Measurements from ENCODE around the gene FHOD3. TPM values are rescaled to one million over a fixed set of nuclear protein-coding genes. Genes with fewer than 3 reads are reported as not detected.
A peak's percentile ranks its signal among the peaks of the same experiment; 100 is the strongest.

The FHOD3 gene
- total RNA-seq, 1 experiment from 2014 or later, result 43.0 TPM

DNA sequence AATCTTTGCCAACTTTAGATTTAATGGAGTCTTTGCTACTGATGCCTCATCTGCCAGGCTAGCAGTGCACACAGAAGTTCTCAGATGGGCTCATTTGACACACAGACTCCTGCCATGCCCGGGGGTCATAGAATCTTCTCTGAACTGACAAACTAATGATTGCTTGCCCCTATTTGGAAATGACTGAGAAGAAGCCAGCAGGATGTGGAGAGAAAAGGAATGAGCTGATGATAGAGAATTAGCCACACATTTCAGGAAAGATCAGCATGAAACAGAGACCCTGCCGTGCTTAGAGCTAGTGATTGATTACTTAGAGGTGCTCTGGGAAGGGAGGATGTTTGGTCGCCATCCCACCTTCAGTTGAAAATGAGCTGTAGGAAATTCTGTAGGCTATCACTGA, 352.8 kb downstream of the FHOD3 start:
- DNase-seq (ENCODE audit: low read depth), result no peak

DNA sequence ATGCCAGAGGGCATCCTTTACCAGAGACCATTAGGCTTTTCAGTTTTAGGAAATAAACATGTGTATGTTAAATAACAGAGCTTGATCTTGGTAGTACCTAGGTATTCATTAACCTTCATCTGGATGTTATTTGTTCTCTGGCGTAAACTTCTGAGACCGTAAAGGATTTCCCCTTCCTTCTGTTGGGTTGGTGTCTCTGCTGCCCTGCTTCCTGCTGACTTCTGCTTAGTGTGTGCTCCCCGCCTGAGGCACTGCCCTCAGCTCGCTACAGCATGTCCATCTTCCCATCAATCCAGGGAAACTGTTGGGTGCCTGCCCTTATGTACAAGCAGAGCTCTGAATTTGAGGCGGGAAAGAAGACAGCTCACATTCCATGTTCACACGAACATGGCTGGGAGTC, 353.4 kb downstream of the FHOD3 start:
- DNase-seq (ENCODE audit: low read depth), result no peak

DNA sequence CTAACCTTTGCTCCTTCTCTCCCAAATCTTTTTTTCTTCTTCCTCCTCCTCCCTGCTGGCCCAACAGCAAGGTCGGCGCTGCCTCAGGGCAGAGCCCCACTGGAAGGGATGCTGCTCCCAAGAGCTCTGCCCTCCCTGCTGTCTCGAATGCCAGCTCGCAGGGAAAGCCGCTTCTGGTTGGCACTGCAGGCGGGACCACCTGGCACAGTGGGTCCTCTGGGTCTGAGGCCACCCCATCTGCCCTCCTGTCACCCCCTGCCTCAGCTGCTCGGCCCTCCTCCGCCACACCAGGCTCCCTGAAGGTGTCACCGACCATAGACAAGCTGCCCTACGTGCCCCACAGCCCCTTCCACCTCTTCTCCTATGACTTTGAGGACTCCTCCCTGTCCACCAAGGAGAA, 355.0 kb downstream of the FHOD3 start:
- DNase-seq (ENCODE audit: low read depth), result no peak

DNA sequence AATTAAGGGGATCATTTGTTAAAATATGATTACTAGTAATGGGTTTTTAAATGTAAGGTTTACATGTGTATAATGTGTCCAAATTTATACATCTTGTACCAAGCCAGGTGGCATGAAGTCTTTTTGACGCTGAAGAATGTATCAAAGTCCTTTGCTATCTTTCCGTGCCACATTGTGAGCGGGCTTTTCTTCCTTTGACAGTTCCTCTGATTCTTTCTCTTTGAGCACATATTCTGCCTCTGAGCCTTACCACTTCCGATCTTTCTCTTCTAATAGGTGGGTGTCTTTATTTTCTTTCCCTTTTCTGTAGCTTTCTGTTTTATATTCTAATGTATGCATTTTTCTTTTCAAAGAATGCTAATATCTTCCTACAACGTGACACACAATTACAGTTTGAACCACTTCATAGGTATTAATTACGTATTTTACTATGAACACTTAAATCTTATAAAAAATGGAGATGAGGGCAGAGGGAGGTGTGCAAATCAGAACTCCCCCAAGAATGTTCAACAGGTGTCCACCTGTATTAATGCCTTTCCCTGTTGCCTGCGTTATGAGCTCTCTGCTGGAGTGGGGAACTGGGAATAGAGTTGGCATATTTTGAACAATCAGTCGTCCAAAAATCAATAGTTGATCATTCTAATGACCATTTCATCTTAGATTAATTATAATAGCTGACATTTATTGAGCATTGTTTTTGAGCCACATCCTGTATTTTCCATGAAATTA, 355.8 kb downstream of the FHOD3 start:
- no peak for DNase-seq (ENCODE audit: low read depth)

DNA sequence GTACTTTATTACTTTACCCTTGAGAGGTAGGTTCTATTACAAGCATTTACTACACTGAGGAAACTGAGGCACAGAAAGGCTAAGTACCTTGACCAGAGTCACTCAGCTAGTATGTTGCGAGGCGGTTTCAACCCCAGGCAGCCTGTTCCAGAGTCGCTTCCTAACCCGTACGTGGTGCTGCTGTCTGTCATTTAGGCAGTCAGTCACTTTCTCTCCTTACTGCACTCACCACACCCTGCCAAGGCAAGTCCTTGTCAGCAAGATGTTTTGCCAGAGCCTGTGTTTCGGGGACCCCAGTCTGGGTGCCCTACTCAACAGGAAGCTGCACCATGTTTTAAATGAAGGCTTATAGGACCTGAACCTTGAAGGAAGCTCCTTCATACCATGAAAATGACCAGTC, 356.4 kb downstream of the FHOD3 start:
- no peak for DNase-seq (ENCODE audit: low read depth)

DNA sequence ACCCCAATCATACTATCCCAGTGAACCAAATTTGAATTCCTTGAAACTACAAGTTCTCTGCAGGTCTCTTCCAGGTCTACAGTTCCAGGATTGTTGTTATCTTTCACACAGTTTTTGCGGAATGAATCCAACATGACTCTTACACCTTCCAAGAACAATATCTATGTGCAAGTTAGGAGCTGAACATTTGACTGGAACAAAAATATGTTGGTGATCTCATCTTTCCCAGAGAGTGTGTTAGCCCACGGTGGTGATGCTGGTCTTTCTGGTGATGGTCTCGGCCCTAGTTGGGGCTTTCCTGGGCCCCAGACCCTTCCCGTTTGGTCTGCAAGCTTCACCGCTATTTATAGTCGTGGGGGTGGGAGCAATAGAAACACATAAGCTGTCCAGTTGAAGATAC, 357.6 kb downstream of the FHOD3 start:
- no peak for DNase-seq (ENCODE audit: low read depth)

DNA sequence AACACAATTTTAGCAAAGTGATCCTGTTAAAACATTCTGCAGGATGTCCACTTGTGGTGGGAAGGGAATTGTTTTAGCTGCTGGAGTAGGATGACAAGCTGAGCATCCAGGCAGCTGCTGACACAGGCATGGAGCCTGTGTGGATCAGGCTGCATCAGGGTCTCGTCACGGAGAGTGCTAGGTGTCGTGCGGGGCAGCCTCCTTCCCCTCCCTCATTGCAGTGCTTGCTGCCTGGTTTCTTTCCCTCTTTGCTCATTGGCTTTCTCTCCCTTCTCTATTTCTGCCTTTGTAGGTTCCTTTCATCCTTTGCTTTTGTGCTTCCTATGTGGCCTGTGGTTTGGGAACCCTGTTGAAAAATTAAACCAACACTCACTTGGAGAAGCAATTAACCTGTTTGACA, 358.4 kb downstream of the FHOD3 start:
- DNase-seq (ENCODE audit: low read depth), result no peak

DNA sequence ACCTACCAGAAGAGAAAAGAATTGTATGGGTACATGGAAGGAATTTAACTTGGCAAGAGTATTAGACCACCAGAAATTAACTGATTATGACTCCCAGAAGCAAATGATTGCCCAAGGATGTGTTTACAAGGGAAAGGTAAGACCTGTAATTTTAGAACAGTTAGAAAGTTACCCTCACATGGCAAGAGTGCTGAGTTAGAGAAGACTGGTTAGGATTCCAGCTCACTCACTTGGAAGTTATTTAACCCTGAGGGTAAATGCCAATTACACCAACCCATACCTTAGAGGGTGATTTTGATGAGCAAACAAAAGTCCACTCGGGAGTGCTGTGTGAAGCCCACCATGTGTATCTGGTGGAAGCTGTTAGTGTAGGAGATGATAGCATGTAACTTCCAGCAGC, 361.1 kb downstream of the FHOD3 start:
- DNase-seq (ENCODE audit: low read depth), result no peak

DNA sequence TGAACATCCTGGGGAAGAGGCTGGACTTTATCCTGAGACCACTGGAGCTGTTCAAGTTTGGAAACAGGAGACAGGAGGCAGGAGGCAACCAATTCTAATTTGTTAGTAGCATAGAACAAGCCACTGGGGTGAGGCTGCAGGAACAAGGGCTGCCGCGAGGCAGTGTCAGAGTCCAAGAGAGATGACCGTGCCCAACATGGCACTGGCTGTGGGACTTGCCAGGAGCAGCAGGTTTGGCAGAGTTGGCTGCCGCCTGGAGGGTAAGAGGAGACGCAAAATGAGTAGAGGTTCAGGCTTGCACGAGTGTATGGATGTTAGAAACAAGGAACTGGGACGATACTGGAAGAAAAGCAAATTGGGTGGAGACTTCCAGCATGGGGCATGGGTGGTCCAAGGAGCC, 362.8 kb downstream of the FHOD3 start:
- DNase-seq (ENCODE audit: low read depth), result no peak

DNA sequence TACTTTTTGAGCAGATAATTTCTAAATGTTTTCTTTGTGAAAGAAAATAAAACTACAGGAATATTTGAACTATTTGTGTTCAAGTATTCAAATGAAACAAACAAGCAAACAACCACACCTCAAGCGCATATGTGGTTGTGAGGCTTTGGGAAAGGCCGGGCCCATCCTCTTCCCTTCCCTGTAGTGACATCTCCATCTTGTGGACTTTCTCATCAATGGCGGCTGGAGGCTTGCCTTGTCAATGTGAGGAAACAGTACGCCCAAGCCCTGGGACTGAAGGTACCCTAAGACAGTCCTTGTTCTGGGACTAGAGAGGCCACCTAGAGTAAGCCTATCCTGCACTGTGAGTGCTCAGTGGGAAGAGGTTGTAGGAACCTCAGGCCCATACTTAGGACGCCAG, 364.5 kb downstream of the FHOD3 start:
- DNase-seq (ENCODE audit: low read depth), result peak; percentile 4

DNA sequence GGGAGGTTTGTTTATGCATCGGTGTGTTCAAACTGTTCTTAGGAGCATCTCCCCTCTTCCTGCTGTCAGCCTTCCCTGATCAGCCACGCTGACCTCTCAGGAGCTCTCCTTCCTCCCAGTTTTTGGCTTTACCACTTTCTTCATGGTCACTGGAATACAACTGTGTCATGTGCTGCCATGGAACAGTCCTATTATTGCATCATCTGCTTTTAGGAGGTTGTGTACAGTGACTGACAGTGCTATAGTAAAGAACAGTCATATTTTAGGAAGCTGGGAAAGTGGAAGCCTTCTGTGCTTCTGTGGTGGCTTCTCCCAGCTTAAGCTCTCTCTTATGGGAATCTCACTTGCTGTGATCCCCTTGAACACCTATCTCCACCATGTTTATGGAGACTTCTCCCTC, 365.8 kb downstream of the FHOD3 start:
- peak; percentile 6 for DNase-seq (ENCODE audit: low read depth)

DNA sequence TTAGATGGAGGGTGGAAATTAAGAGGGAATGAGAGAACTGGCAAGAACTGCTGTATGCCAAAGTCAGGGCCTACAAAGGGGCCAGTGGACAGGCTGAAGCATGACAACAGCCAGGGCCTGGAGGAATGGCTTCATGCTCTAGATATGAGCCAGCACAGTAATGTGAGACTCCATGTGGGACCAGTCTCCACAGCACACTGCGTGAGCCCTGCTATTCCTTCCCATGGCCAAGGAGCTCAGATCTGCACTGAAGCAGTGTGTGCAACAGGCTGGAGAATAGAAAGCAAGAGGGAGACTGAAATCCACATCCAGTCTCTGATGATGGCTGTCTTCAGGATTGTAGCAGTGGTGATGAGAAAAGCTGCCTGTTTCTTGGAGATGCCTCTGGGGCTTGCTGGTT, 368.4 kb downstream of the FHOD3 start:
- no peak for DNase-seq (ENCODE audit: low read depth)

DNA sequence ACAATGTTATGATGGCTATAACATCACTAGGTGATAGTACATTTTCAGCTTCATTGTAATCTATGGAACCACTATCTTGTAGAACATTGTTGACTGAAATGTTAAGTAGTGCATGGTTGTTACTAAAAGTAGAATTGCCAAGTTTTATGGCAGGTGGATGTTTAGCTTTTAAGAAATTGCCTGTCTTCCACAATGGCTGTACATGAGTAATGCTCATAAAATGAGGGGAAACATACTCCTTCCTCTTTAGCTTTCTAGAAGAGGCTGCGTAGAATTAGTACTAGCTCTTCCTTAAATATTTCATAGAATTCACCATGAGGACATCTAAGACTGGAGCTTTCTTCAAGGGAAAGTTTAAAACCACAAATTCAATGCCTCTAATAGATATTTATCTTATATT, 370.3 kb downstream of the FHOD3 start:
- no peak for DNase-seq (ENCODE audit: low read depth)

DNA sequence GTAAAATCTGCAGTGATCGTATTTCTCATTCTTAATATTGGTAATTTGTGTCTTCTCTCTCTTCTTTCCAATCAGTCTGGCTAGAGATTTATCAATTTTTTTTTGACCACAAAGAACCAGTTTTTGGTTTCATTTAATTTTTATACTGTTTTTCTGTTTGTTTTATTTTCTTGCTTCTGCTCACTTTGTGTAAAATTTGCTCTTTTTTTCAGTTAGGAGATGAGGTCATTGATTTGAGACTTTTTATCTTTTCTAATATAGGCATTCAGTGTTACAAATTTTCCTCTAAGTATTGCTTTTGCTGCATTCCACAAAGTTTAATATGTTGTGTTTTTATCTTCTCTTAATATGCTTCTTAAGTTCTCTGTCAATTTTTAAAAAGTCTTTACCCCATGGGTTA, 370.8 kb downstream of the FHOD3 start:
- no peak for DNase-seq (ENCODE audit: low read depth)

DNA sequence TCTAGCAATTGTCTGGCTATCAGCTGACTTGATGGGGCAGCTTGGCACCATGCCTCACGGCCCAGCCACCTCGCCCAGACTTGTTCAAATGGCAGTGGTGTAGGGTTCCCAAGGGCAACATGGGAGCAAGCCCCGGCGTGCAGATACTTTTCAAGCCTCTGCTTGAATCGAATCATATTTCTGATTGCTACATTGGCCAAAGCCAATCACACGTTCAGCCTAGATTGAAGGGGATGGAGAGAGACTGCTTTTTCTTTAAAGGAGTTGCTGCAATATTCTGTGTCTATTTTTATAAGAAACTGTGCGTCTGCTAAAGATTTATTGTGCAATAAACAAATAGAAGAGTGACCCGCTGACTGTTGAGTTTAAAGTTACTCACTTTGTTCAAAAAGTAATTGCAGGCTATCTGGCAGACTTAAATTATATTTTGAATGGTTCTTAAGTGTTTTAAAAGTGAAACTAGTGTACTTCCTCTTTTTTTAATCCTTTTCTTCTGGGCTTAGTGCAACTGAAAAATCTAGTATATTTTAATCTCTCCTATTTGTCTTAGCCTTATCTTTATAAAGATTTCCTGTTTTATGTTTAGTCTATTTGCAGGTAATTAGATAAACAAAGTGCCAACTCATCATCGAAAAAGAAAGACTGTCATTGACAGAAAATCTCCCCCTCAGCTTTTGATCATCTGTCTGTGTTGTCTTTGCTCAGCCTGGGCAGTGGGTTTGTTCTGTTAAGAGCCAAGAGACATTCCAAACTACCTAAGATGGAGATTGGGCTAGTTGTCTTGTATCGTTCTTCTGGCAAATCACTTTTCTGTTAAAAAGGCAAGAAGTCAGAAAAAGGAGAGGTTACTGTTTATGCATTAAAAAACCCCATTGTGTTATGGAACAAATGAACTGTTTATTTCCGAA, 375.2 kb downstream of the FHOD3 start:
- peak; percentile 13 for DNase-seq (ENCODE audit: low read depth)

DNA sequence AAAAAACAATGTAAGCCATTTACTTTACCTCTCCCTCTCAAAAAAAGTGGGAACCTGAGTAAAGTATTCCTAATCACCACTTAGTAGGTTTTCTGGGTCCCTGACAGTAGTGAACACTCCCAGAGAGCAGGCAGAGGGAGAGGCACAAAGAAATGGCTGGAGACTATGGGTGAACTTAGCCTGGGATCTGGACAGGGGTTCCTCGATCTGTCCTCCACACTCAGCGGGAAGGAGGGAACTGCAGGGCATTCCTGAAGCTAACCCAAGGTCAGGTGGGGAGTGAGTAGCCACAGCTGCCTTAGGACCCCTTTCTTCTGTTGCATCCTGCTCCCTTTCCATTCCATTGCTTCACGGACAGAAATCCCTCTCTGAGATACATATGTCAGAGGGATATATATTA, 375.9 kb downstream of the FHOD3 start:
- no peak for DNase-seq (ENCODE audit: low read depth)

DNA sequence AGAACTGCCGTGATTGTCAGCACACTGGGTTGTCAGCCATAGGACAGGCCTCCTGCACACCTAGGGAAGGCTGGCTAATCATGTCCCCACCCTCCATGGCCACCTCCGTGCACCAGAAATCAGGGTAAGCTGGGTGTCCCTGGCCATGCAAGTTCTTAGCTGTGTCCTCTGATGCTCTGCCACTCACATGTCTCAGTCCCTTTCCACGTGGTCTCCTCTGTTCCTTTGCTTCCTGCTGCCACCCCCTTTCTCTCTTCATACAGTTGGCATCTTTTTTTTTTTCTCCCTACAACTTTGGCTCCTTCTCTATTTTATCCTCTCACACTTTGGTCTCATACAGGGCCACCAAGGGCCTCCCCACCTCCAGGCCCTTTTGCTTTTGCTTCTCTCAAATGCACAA, 377.6 kb downstream of the FHOD3 start:
- DNase-seq (ENCODE audit: low read depth), result no peak

DNA sequence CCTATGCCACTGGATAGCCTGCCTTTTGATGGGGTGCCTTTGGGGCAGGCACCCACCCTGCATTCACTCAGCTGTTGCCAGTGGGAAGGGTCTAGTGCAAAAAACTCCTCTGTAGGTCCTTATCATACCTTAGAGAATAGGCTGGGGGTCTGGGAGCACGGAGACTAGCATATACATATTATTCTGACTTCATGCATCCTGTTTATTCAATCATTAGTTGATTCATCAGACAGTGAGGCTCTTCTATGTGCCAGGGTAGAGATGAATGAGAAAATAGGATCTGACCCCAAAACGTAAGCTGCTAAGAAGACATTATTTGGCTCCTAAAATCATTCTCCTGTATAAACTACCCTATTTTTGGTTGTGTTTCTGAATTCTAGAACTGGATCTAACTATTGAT, 378.0 kb downstream of the FHOD3 start:
- DNase-seq (ENCODE audit: low read depth), result no peak

DNA sequence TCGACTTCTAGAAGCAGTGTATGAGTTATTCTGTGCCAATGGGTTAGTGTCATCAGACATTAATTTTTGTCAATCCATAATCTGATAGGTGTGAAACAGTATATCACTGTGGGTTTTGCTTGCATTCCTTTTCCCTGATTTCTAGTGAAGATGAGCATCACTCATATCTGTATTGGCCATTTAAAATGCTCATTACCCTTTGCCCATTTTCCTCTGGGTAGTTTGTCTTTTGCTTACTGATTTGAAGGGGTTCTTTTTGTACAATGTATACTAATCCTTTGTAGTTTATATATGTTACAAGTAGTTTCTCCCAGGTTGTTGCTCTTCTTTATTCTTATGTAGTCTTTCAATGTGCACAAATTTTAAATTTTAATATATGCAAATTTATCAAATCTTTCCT, 379.1 kb downstream of the FHOD3 start:
- no peak for DNase-seq (ENCODE audit: low read depth)

DNA sequence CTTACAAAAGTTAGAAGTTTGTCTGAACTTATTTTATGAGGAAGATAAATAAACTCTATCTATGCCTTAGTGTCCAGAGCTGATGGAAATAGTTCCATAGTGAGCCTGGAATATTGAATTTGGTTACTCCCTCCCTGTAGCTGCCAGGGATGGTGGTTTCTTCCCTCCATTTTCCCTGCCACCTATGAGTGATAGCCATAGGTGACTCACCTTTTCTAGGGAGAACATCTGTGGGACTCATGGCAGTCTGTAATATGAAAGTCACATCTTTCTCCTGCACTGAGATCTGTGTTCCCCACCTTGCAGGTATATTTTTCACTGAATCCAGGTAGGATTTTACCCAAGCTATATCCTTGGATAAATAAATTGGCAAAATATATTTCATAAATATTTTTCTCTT, 382.5 kb downstream of the FHOD3 start:
- DNase-seq (ENCODE audit: low read depth), result peak; percentile 25

DNA sequence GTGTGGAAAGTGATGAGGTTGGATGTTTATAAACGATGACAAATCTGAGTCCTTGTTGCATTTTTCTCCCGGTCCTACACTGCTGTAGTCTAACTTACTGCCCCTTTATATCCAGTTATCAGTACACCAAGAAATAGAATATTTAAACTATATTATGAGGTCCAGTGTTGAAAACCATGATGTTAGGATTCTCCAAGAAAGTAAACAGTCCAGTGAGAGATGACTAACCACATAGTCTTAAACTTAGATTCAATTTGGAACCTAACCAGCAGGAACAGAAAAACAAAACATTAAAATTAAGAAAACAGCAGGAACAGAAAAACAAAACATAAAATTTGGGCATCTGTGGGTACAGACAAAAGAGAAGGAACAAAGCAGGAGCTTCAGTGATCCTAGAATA, 388.1 kb downstream of the FHOD3 start:
- no peak for DNase-seq (ENCODE audit: low read depth)

DNA sequence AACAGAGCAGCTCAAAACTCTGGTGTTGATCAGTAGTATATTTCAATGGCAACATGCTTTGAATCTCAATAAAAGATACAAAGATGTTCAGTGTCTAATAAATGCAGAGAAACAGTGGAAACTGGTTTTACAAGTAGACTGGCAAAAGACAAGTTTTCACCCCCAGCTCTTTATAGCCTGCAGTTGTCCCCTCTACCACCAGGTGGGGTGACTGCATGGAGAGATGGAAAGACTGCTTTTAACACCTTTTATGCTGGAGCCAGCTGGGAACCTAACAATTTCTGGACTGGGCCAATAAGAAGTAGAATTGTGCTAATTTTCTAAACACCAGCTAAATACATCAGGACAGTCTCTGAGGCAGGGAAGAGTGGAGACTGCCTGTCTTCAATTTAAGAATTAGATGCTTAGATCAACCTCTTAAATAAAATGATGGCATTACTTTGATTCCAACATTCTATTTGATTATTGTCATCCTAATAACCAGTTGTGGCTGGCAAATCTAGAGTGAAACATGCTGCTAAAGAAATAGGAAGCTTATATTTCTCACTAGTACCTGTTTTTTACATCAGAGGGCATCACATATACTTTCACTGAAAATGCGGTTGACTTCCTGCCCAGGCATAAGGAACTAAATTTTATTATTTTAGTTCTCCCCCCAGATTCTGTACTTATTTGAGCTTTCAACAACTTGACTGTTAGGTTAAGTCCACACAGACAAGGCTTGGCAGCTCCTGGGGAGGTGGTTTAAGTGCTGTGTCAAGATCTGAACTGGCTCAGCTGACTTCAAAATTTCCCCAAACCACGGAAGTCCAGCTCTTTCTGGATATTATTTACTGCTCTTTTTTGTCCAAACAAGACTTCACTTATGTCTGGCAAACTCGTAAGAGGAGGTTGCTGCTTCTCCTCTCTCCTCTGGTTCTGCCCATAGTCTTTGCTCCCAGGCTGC, 390.8 kb downstream of the FHOD3 start:
- peak; percentile 58 for DNase-seq (ENCODE audit: low read depth)

Measured in HT1080 (cell line).